GM12878 (cell line): ENCODE results near the gene MEF2D.

Source experiments
- E2F4 ChIP-seq: IDR thresholded peaks from 2 replicates; pipeline ENCODE4 v1.6.1; 2012; ENCODE audit warnings: low read depth, low read length, improper control_type of control experiment
- EZH2 ChIP-seq: IDR thresholded peaks from 2 replicates; pipeline ENCODE4 v1.6.1; 2012; ENCODE audit warnings: low read depth, mild to moderate bottlenecking, control low read depth, inconsistent platforms, low read length, borderline replicate concordance; ENCODE audit not compliant: control insufficient read depth
- FOS ChIP-seq: IDR thresholded peaks from 3 replicates; pipeline ENCODE4 v1.6.1; 2011; ENCODE audit warnings: borderline replicate concordance; ENCODE audit not compliant: insufficient read length; ENCODE audit errors: extremely low read depth
- PBX3 ChIP-seq: IDR thresholded peaks from 2 replicates; pipeline ENCODE4 v1.6.1; 2011; ENCODE audit warnings: mild to moderate bottlenecking, low read depth, low read length, moderate library complexity; ENCODE audit not compliant: insufficient replicate concordance
- POLR2A ChIP-seq: IDR thresholded peaks from 2 replicates; pipeline ENCODE4 v1.6.1; 2011; ENCODE audit warnings: low read depth, mild to moderate bottlenecking, low read length
- POLR2AphosphoS5 ChIP-seq: IDR thresholded peaks from 2 replicates; pipeline ENCODE4 v1.6.1; 2011; ENCODE audit warnings: mild to moderate bottlenecking, low read length, inconsistent platforms
- SIX5 ChIP-seq: IDR thresholded peaks from 2 replicates; pipeline ENCODE4 v1.6.1; 2011; ENCODE audit warnings: mild to moderate bottlenecking, low read depth, low read length, moderate library complexity; ENCODE audit not compliant: severe bottlenecking
- SRF ChIP-seq, 2 experiments: IDR thresholded peaks; 2 replicates each; pipeline ENCODE4 v1.6.1; 2011; ENCODE audit warnings: low read depth in 2 of 2, low read length in 2 of 2, mild to moderate bottlenecking in 1 of 2, moderate library complexity in 1 of 2
- STAT3 ChIP-seq: IDR thresholded peaks from 2 replicates; pipeline ENCODE4 v1.6.1; 2011; ENCODE audit warnings: low read depth, low read length, improper control_type of control experiment
- USF1 ChIP-seq: IDR thresholded peaks from 2 replicates; pipeline ENCODE4 v1.6.1; 2011; ENCODE audit warnings: borderline replicate concordance, low read depth, mild to moderate bottlenecking, moderate library complexity, mixed read lengths, low read length; ENCODE audit not compliant: insufficient read depth; ENCODE audit errors: extremely low read length
- ZBED1 ChIP-seq: IDR thresholded peaks from 2 replicates; pipeline ENCODE4 v1.6.1; 2016; ENCODE audit warnings: borderline replicate concordance
- TF ChIP-seq, protein P1 (sequence below), 3 experiments: IDR thresholded peaks in 2 of 3; conservative IDR thresholded peaks in 1 of 3; 2 replicates each; pipeline ENCODE4 v1.5.1; 2011; ENCODE audit warnings: low read depth in 3 of 3, low read length in 3 of 3, mild to moderate bottlenecking in 3 of 3, control low read depth in 2 of 3, moderate library complexity in 2 of 3, inconsistent platforms in 1 of 3, mixed read lengths in 1 of 3; ENCODE audit not compliant: control insufficient read depth in 2 of 3, insufficient read depth in 1 of 3; ENCODE audit errors: extremely low read depth in 1 of 3

DNA sequence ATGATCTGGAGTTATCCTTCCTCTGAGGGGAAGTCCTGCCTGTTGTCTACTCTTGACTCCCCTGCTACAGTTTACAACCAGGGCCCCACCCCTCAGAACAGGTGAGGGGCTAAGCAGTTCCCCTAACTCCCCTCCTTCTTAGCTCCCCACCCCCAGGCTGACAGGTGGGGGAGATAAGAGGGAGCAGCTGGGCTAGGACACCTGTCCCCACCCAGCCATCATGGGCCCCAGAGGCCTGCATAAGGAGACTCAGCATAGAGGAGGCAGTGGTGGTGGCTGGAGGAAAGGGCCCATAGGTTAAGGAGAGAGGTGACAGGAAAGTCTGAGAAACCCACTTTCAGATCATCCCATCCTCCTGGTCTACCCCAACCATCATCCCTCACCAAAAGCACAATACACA, 6.8 kb downstream of the MEF2D start:
- TF ChIP-seq SIX5 (no peak), POLR2AphosphoS5 (no peak), POLR2A (no peak), SRF (IDR thresholded peaks at IDR 0.05; ENCODE audit: low read depth in 2 of 2, low read length in 2 of 2) (no peak), USF1 (no peak), EZH2 (no peak), ZBED1 (no peak), E2F4 (no peak), FOS (no peak), STAT3 (no peak), PBX3 (no peak)
- TF ChIP-seq, protein P1, sequence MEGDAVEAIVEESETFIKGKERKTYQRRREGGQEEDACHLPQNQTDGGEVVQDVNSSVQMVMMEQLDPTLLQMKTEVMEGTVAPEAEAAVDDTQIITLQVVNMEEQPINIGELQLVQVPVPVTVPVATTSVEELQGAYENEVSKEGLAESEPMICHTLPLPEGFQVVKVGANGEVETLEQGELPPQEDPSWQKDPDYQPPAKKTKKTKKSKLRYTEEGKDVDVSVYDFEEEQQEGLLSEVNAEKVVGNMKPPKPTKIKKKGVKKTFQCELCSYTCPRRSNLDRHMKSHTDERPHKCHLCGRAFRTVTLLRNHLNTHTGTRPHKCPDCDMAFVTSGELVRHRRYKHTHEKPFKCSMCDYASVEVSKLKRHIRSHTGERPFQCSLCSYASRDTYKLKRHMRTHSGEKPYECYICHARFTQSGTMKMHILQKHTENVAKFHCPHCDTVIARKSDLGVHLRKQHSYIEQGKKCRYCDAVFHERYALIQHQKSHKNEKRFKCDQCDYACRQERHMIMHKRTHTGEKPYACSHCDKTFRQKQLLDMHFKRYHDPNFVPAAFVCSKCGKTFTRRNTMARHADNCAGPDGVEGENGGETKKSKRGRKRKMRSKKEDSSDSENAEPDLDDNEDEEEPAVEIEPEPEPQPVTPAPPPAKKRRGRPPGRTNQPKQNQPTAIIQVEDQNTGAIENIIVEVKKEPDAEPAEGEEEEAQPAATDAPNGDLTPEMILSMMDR (IDR thresholded peaks at IDR 0.05 in 2 of 3, conservative IDR thresholded peaks at IDR 0.05 in 1 of 3; ENCODE audit: control insufficient read depth in 2 of 3, extremely low read depth in 1 of 3, insufficient read depth in 1 of 3, low read depth in 3 of 3, low read length in 3 of 3): no peak
